Glomerular endothelial cell (primary cell): Measurements from ENCODE around the gene ABCC5. TPM values are rescaled to one million over a fixed set of nuclear protein-coding genes. Genes with fewer than 3 reads are reported as not detected.
A peak's percentile ranks its signal among the peaks of the same experiment; 100 is the strongest.
"Not testable (repeated sequence)": the region's sequence is repeated elsewhere in the genome, so short reads cannot be mapped to it uniquely, and the experiment has no call there.

Source experiments
- DNase-seq: peaks from one replicate; pipeline ENCODE4 v3.0.0-alpha.2; 2011; ENCODE audit warnings: low read depth, low spot score; ENCODE audit errors: extremely low read depth
- total RNA-seq: library from RNA; depleted of rRNA; stranded (reverse); fragments of >200 nt; gene quantifications from 2 replicates; pipeline ENCODE4 v1.2.3, GENCODE V29; 2015

The ABCC5 gene
- 6.3 and 12.2 TPM in 2 replicates for total RNA-seq

- peak; percentile 51 for DNase-seq
These were observed at the start of gene ABCC5 for GRCh38 chr3:184017672-184018423. Gene ABCC5, minus strand, starts transcription at chr3:184017884. Its CDS starts 3,492 bp downstream, at chr3:184014392.

DNA sequence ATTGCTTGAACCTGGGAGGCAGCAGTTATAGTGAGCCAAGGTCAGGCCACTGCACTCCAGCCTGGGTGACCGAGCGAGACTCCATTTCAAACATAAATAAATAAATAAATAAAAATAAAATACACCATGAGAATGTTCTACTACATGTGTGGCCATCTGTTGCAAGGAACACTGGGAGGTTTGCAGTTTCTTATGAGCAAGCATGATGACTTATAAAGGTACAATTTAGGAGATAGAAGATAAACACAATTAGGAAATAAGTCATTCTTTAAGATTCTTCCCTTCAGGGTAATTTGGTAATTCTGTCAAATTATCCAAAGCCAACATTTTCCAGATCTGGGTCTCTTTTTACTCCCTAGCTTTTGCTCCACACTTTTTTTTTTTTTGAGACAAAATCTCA, 48.5 kb upstream of the ABCC5 start:
- DNase-seq = no peak

GRCh38 chr3:184062637-184063036, 45.0 kb upstream of the ABCC5 start:
- DNase-seq = no peak

DNA sequence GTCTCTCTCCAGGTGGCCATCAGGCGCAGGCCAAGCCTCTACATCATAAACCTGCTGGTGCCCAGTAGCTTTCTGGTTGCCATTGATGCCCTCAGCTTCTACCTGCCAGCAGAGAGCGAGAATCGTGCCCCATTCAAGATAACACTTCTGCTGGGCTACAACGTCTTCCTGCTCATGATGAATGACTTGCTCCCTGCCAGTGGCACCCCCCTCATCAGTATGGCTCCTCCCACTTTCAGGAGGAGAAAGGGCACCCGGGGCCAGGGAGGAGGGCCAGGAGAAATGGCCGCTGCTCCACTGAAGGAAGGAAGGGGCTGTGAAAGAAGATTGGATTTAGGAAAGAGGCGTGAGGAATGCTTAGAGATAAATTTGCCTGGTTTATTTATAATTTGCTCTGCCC, 41.7 kb upstream of the ABCC5 start:
- no peak for DNase-seq

- no peak for DNase-seq
These were observed 40.3 kb upstream of the ABCC5 start for GRCh38 chr3:184058029-184058428.

- DNase-seq = no peak
These were observed 35.1 kb upstream of the ABCC5 start, which contains the start of gene HTR3C for GRCh38 chr3:184052767-184053166. Gene HTR3C, plus strand, starts transcription at chr3:184053047. Its CDS starts 34 bp downstream, at chr3:184053081.

DNA sequence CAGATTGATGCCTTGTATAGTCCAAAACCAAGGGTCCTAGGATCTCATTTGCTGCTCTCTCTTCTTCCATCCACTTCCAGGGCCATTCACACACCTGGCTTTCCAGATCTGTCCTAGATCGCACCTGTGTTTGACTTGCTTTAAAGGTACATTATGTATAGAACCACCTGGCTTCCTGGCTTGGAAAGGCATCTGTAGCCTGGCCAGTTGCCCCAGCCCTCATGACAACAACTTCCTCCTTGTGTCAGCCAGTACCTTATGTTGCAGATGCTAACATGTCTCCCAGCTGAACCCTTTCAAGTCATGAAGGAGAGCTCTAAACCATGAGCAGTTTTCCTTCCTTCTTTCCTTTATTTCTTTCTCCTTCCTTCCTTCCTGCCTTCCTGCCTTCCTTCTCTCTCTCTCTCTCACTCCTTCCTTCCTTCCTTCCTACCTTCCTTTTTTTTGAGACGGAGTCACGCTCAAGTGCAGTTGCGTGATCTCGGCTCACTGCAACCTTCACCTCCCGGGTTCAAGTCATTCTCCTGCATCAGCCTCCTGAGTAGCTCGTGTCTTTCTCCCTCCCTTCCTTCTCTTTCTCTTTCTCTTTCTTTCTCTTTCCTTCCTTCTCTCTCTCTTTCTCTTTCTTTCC, 32.6 kb upstream of the ABCC5 start:
- no peak for DNase-seq

DNA sequence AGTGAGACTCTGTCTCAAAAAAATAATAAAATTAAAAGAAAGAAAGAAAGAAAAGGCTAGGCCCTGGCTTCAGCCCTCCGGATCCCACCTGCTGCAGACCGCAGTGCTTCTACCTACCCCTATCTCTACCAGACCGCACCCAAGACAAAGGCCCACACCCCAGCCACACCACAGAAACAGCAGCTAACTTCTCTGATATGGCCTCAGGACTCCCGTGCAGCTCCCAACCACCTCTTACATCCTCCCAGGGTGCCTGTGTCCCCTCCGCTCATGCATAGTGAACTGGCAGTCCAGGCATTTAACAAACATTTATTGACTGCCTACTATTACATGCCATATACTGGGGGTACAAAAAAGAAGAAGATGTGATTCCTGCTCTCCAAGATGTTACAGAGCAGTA, 28.3 kb upstream of the ABCC5 start:
- no peak for DNase-seq

GRCh38 chr3:184042617-184043016, 24.9 kb upstream of the ABCC5 start:
- no peak for DNase-seq

GRCh38 chr3:184040010-184040409, 22.3 kb upstream of the ABCC5 start:
- DNase-seq = no peak

- DNase-seq = no peak
These were observed 21.7 kb upstream of the ABCC5 start for GRCh38 chr3:184039414-184039813.

GRCh38 chr3:184038307-184038706, 20.6 kb upstream of the ABCC5 start:
- not testable (repeated sequence) for DNase-seq

DNA sequence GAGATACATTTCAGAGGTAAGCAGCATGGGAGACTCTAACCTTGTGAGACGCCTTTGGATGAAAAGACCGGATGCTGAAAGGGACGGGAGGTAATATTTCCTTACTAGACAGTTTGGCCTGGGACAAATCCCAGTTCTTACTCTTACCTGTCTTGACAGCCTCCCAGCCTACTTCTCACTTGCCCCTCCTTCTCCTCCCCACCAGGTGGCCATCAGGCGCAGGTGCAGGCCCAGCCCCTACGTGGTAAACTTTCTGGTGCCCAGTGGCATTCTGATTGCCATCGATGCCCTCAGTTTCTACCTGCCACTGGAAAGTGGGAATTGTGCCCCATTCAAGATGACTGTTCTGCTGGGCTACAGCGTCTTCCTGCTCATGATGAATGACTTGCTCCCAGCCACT, 20.1 kb upstream of the ABCC5 start:
- DNase-seq = no peak

DNA sequence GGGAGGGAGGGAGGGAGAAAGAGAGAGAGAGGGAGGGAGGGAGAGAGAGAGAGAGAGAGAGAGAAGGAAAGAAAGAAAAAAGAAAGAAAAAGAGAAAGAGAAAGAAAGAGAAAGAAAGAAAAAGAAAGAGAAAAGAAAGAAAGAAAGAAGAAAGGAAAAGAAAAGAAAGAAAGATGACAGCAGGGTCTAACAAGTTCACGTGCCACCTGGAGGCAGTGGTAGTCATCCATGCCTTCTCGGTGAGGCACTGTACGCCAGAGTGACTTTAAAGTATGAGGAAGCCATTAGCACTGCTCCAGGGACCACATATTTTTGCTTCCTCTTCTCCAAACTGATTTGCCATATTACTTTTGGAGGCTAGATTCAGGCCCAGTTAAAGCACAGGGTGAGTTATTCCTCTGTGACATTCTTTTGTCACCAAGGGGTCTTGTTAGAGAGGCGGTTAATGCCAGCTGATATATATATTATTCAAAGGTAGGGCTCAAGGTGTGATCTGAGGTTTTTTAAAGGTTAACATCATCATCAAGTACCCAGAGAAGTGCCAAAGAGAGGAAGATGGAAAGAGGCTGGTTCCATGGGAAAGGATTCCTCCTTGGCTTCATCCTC, 13.6 kb upstream of the ABCC5 start, which contains the start of gene HTR3D:
Gene HTR3D (plus strand): TSS at position 556 of the 606 bp plus-strand sequence. CDS start 0 bp downstream, at position 556.
- no peak for DNase-seq

GRCh38 chr3:184030536-184030935, 12.9 kb upstream of the ABCC5 start:
- no peak for DNase-seq

DNA sequence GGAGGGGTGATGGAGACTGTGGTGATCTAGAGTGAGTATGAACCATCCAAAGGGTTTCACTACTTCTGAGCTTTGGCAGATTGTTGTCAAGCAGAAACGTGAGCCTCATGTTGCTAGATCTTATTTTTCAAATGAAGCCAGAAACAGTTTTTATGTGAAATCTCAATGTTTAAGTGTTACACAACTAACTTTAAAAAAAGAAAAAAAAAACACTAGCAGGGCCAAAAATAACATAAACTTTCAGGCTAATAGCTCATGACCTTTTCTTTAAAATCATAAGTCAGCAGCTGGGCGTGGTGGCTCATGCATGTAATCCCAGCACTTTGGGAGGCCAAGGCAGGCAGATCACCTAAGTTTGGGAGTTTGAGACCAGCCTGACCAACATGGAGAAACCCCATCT, 11.8 kb upstream of the ABCC5 start:
- DNase-seq = no peak

DNA sequence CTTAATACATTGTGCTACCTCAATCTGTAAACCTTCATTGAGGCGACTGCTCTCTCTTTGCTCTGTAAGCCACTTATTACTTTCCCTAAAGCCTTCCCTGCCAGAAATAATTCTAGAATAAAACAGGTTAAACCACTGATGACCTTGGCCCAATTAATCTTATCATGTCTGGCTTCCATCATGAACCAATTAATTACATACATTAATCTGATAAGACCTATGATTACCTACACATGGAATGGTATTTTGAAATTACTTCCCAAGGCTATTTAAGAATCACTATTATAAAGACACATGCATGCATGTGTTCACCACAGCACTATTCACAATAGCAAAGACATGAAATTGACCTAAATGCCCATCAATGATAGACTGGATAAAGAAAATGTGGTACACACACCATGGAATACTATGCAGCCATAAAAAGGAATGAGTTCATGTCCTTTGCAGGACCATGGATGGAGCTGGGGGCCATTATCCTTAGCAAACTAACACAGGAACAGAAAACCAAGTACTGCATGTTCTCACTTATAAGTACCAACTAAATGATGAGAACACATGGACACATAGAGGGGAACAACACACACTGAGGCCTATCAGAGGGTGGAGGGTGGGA, 10.7 kb upstream of the ABCC5 start:
- DNase-seq = not testable (repeated sequence)

DNA sequence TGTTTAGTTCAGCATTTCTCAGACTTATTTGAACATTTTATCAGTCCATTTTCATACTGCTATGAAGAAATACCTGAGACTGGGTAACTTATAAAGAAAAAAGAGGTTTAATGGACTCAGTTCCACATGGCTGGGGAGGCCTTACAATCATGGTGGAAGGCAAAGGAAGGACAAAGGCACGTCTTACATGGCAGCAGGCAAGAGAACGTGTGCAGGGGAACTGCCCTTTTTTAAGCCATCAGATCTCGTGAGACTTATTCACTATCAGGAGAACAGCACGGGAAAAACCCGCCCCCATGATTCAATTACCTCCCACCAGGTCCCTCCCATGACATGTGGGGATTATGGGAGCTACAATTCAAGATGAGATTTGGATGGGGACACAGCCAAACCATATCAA, 7.6 kb upstream of the ABCC5 start:
- not testable (repeated sequence) for DNase-seq

DNA sequence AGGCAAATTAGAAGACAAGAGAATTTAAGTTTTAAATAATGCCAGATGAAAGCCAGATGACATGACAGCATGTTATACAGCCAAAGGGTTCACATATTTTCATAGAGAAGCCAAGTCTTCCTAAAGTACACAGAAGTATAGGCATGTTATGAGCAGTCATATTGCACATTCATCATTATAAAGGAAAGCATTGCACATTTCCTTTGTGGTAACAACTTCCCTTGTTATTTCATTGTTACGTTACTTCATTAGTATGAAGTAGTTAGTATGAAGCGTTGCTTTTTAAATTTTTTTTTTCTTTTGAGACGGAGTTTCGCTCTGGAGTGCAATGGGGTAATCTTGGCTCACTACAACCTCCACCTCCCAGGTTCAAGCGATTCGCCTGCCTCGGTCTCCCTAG, 4.6 kb upstream of the ABCC5 start:
- DNase-seq = no peak

DNA sequence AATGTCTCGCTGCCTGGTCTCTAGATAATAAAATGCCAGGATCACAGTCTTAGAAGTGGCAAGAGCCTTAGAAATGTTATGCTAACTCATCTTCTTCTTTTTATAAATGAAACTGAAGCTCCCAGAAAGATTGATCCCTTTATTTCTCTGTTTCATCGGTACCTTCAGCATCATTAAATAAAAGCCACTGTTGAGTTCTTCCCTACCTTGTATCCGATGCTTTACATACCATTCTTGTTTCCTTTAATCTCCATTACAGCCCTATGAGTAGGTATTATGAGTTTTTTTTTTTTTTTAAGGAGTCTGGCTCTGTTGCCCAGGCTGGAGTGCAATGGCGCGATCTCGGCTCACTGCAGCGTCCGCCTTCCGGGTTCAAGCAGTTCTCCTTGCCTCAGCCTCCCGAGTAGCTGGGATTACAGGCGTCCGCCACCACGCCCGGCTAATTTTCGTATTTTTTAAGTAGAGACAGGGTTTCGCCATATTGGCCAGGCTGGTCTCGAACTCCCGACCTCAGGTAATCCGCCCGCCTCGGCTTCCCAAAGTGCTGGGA, 815 bp upstream of the ABCC5 start:
- DNase-seq = no peak
